ENCODE measurements around the gene OBSCN.
"Not testable (repeated sequence)": the region's sequence is repeated elsewhere in the genome, so short reads cannot be mapped to it uniquely, and the experiment has no call there.

Gene OBSCN

GRCh38 chr1:228225740-228226139, 17.9 kb downstream of the OBSCN start:
- no peak for DNase-seq (ENCODE audit: low read depth, low spot score)

GRCh38 chr1:228226141-228226874, 18.5 kb downstream of the OBSCN start:
- no peak for DNase-seq (ENCODE audit: low read depth, low spot score)

- no peak for DNase-seq (ENCODE audit: low read depth, low spot score)
Measured at GRCh38 chr1:228226956-228227791, 19.3 kb downstream of the OBSCN start.

- not testable (repeated sequence) for DNase-seq (ENCODE audit: low read depth, low spot score)
Measured at GRCh38 chr1:228228147-228228546, 20.3 kb downstream of the OBSCN start.

GRCh38 chr1:228228601-228229074, 20.8 kb downstream of the OBSCN start:
- no peak for DNase-seq (ENCODE audit: low read depth, low spot score)

GRCh38 chr1:228231189-228231588, 23.3 kb downstream of the OBSCN start:
- no peak for DNase-seq (ENCODE audit: low read depth, low spot score)

- DNase-seq (ENCODE audit: low read depth, low spot score), result no peak
Measured at GRCh38 chr1:228233136-228233535, 25.3 kb downstream of the OBSCN start.

GRCh38 chr1:228234921-228235320, 27.1 kb downstream of the OBSCN start:
- DNase-seq (ENCODE audit: low read depth, low spot score), result no peak

- peak; percentile 68 for DNase-seq (ENCODE audit: low read depth, low spot score)
Measured at GRCh38 chr1:228236744-228237143, 28.9 kb downstream of the OBSCN start.

GRCh38 chr1:228238007-228238406, 30.2 kb downstream of the OBSCN start:
- no peak for DNase-seq (ENCODE audit: low read depth, low spot score)

GRCh38 chr1:228238461-228238860, 30.6 kb downstream of the OBSCN start:
- no peak for DNase-seq (ENCODE audit: low read depth, low spot score)

GRCh38 chr1:228240411-228241240, 32.8 kb downstream of the OBSCN start:
- DNase-seq (ENCODE audit: low read depth, low spot score), result no peak

GRCh38 chr1:228241259-228241658, 33.4 kb downstream of the OBSCN start:
- DNase-seq (ENCODE audit: low read depth, low spot score), result no peak

GRCh38 chr1:228242409-228242808, 34.6 kb downstream of the OBSCN start:
- DNase-seq (ENCODE audit: low read depth, low spot score), result no peak

GRCh38 chr1:228243093-228243492, 35.2 kb downstream of the OBSCN start:
- no peak for DNase-seq (ENCODE audit: low read depth, low spot score)

GRCh38 chr1:228243989-228244388, 36.1 kb downstream of the OBSCN start:
- DNase-seq (ENCODE audit: low read depth, low spot score), result not testable (repeated sequence)

GRCh38 chr1:228245111-228245510, 37.3 kb downstream of the OBSCN start:
- no peak for DNase-seq (ENCODE audit: low read depth, low spot score)

GRCh38 chr1:228246216-228246900, 38.5 kb downstream of the OBSCN start:
- no peak for DNase-seq (ENCODE audit: low read depth, low spot score)

GRCh38 chr1:228249513-228250305, 41.9 kb downstream of the OBSCN start:
- DNase-seq (ENCODE audit: low read depth, low spot score), result no peak

- DNase-seq (ENCODE audit: low read depth, low spot score), result not testable (repeated sequence)
Measured at GRCh38 chr1:228252476-228252875, 44.6 kb downstream of the OBSCN start.

Data from ELF-1 (cell line).